Heart left ventricle (tissue), 16 donors: Measurements from ENCODE around the gene CCDC93. TPM values are rescaled to one million over a fixed set of nuclear protein-coding genes. Genes with fewer than 3 reads are reported as not detected.

Experiments
- ATAC-seq, 4 donors: fragments of 200-7000 bp; cut with Tn5 transposase; one replicate each; pipeline ENCODE4 v1.9.1; 2020 to 2022; ENCODE audit warnings: moderate library complexity in 4 of 4, mild to moderate bottlenecking in 3 of 4, moderate number of reproducible peaks in 1 of 4
- DNase-seq, 5 donors: peaks; one replicate each; pipeline ENCODE4 v3.0.0-alpha.2; 2020
- H3K27ac ChIP-seq, 12 donors: fragments of 200-600 bp; sonication (generic) in 4 of 12; one replicate each; pipeline versions ENCODE4 v1.5.0 to v1.8.0; 2016 to 2022; ENCODE audit warnings: mild to moderate bottlenecking in 2 of 12
- H3K27me3 ChIP-seq, 9 donors: fragments of 200-600 bp; sonication (generic) in 2 of 9; one replicate each; pipeline versions ENCODE4 v1.5.1 to v1.8.0; 2016 to 2022; ENCODE audit warnings: mild to moderate bottlenecking in 3 of 9
- H3K36me3 ChIP-seq, 9 donors: fragments of 200-600 bp; sonication (generic) in 2 of 9; one replicate each; pipeline versions ENCODE4 v1.5.0 to v1.8.0; 2018 to 2022; ENCODE audit warnings: mild to moderate bottlenecking in 2 of 9
- H3K4me1 ChIP-seq, 12 donors: fragments of 200-600 bp; sonication (generic) in 4 of 12; one replicate each; pipeline versions ENCODE4 v1.5.0 to v1.8.0; 2016 to 2022; ENCODE audit warnings: mild to moderate bottlenecking in 3 of 12
- H3K4me3 ChIP-seq, 12 donors: fragments of 200-600 bp; sonication (generic) in 4 of 12; one replicate each; pipeline versions ENCODE4 v1.5.0 to v1.8.0; 2017 to 2022; ENCODE audit warnings: mild to moderate bottlenecking in 9 of 12, moderate library complexity in 4 of 12
- H3K9me3 ChIP-seq, 12 donors: fragments of 200-600 bp; sonication (generic) in 4 of 12; one replicate each; pipeline versions ENCODE4 v1.5.0 to v1.8.0; 2016 to 2022; ENCODE audit warnings: mild to moderate bottlenecking in 1 of 12
- CTCF ChIP-seq, 12 donors: fragments of 200-600 bp; sonication (generic) in 4 of 12; IDR thresholded peaks; one replicate each; pipeline versions ENCODE4 v1.5.0 to v1.8.0; 2018 to 2022; ENCODE audit warnings: antibody characterized with exemption in 12 of 12, mild to moderate bottlenecking in 5 of 12
- POLR2A ChIP-seq, 2 donors: fragments of 450-650 bp; IDR thresholded peaks; one replicate each; pipeline ENCODE4 v1.6.1; 2017; ENCODE audit warnings: antibody characterized with exemption in 2 of 2, mild to moderate bottlenecking in 2 of 2, moderate library complexity in 2 of 2
- WGBS, 4 donors: extraction: QIAGEN DNeasy Blood & Tissue Kit in 2 of 4; methylation state at CpG; one replicate each; pipeline versions ENCODE4 v1.1.5 to v1.1.7; 2013 to 2018; 5-methylcytosine and 5-hydroxymethylcytosine counted together
- intact Hi-C, 10 donors: fragments of 100-400 bp; cut with DNase I; formaldehyde crosslinking; loops; one replicate each; pipeline versions ENCODE4 v1.11.1 to v1.14.2; 2022
- polyA plus RNA-seq, 2 donors: library from polyadenylated mRNA; stranded (reverse); fragments of 200-250 nt; gene quantifications; one replicate each; pipeline ENCODE4 v1.2.3, GENCODE V29; 2013
- total RNA-seq, 9 donors: library from RNA; depleted of rRNA in 2 of 9; stranded (reverse); fragments of >200 nt in 2 of 9; fragmentation: NEBNext Ultra II Directional in 3 of 9; extraction: Animal tissue kit (Norgen Biotek cat#: 25700) in 3 of 9; gene quantifications; one replicate each; pipeline versions ENCODE4 v1.1.0 to v1.2.4, GENCODE V29; 2016 to 2023
- donor health status: ischemic (EF 13 %, LVEDD 7.1; RV severe dilation, severe dysfunction).
- donor health status: healthy with polysubstance abuse.
- donor health status: DM: no; HTN: yes; CAD: no.
- donor health status: DM: no; HTN: no; CAD: no.
- donor health status: ischemic (EF 25% LVEDD 6.9; RV normal size, moderate dysfunction).
- donor health status: ischemic (EF 25% LVEDD 5.7; RV mildly dilated, moderate dysfunction).
- donor health status: healthy.
- donor health status: DM: yes; HTN: yes; CAD: no.
- donor health status: ischemic (EF 35%, LVEDD 5.7; RV mildly dilated, moderate dysfunction).
- donor health status: nonischemic (EF 11% LVEDD 7.7; RV severe dilation, severe dysfunction).
- donor health status: DM: yes; HTN: yes; CAD: no.
- donor health status: PGD.
- donor health status: ischemic (EF 29% LVEDD 5.4; RV normal size, mild dysfunction).
- donor health status: nonischemic (EF 23%, LVEDD 6.1; RV moderate dilation, normal function).

Gene CCDC93
- total and polyA plus RNA-seq, 11 donors = 11.0 to 47.6 (median 31.8) TPM

GRCh38 chr2:117996525-117996924, 17.3 kb downstream of the CCDC93 start:
- H3K36me3 ChIP-seq = peaks cover 0 to 100% (median 95%) of the 10 kb centered on the region in 9 donors
- no peak for TF ChIP-seq CTCF (IDR thresholded peaks at IDR 0.05)
- TF ChIP-seq POLR2A (IDR thresholded peaks at IDR 0.05) = no peak

GRCh38 chr2:117994729-117995128, 19.1 kb downstream of the CCDC93 start:
- DNase-seq = no peak
- no peak for ATAC-seq
- 70 to 92% (median 81%) methylated on average over 4 of the region's 4 CpGs for WGBS, 4 donors
- H3K4me1 ChIP-seq = peaks cover 0 to 17% (median 5%) of the 10 kb centered on the region in 12 donors
- TF ChIP-seq CTCF (IDR thresholded peaks at IDR 0.05) (no peak), POLR2A (IDR thresholded peaks at IDR 0.05) (no peak)
- H3K36me3 ChIP-seq = peaks cover 0 to 100% (median 93%) of the 10 kb centered on the region in 9 donors
- no peak overlapping the region for H3K27ac ChIP-seq
- no peaks in the 10 kb centered on the region for H3K9me3 ChIP-seq
- no peaks in the 10 kb centered on the region for H3K27me3 ChIP-seq
- no peak overlapping the region for H3K4me3 ChIP-seq
- intact Hi-C loops = loop anchor here in 1 of 10 donors (5.0 to 10.0 kb wide), 2 partner anchors 50 to 157 kb away; no protein-coding TSS in a partner anchor

More at GRCh38 chr2:117996525-117996924, 17.3 kb downstream of the CCDC93 start:
- intact Hi-C loops = loop anchor here in 1 of 10 donors (5.0 to 10.0 kb wide), 2 partner anchors 52 to 159 kb away; no protein-coding TSS in a partner anchor
- DNase-seq (no peak), ATAC-seq (no peak)
- Histone ChIP-seq H3K4me3 (no peak overlapping the region), H3K9me3 (no peaks in the 10 kb centered on the region), H3K27me3 (no peaks in the 10 kb centered on the region), H3K27ac (no peak overlapping the region), H3K4me1 (peaks cover 0 to 17% (median 6%) of the 10 kb centered on the region in 12 donors)
- WGBS, 4 donors = 67 to 82% (median 77%) methylated on average over 3 of the region's 3 CpGs

- WGBS, 4 donors = 97 to 100% (median 99%) methylated on average over 1 of the region's 1 CpG
Observed at GRCh38 chr2:117989854-117990438, 23.9 kb downstream of the CCDC93 start.

More at GRCh38 chr2:117989854-117990438, 23.9 kb downstream of the CCDC93 start:
- no peaks in the 10 kb centered on the region for H3K27me3 ChIP-seq
- intact Hi-C loops = loop anchor here in 1 of 10 donors (10.0 kb wide), 1 partner anchor 45 kb away; no protein-coding TSS in a partner anchor
- peaks cover 0 to 14% (median 0%) of the 10 kb centered on the region in 12 donors for H3K4me1 ChIP-seq
- H3K4me3 ChIP-seq = no peak overlapping the region
- no peak overlapping the region for H3K27ac ChIP-seq
- ATAC-seq (no peak), DNase-seq (no peak)
- TF ChIP-seq CTCF (IDR thresholded peaks at IDR 0.05) (no peak), POLR2A (IDR thresholded peaks at IDR 0.05) (no peak)
- no peaks in the 10 kb centered on the region for H3K9me3 ChIP-seq
- peaks cover 0 to 100% (median 89%) of the 10 kb centered on the region in 9 donors for H3K36me3 ChIP-seq
